ENCODE results near the gene HOXC10. TPM values are rescaled to one million over a fixed set of nuclear protein-coding genes. Genes with fewer than 3 reads are reported as not detected.

The HOXC10 gene
- polyA plus RNA-seq, 1 donor (not counting 4 experiments of a cell fraction or from before 2014, with no cell fraction given) = 14.1 TPM

- DNase-seq (ENCODE audit: low read depth, low spot score) (no peak), FAIRE-seq (no peak)
- Histone ChIP-seq H3K4me3 (ENCODE audit: control insufficient read depth in 2 of 3, extremely low read depth in 1 of 3, insufficient read depth in 2 of 3, low read depth in 1 of 3, low read length in 3 of 3) (no peak overlapping the region), H3K79me2 (ENCODE audit: control insufficient read depth, insufficient read depth, low read length) (peaks cover 3% of the 10 kb centered on the region), H3K36me3 (ENCODE audit: control insufficient read depth in 2 of 2, extremely low read depth in 1 of 2, insufficient read depth in 2 of 2, low read length in 2 of 2) (peaks cover 6 to 11% of the 10 kb centered on the region in 2 experiments), H2AFZ (ENCODE audit: control insufficient read depth, low read length) (no peak overlapping the region), H4K20me1 (ENCODE audit: control insufficient read depth, extremely low read depth, insufficient read depth, low read length) (no peaks in the 10 kb centered on the region), H3K4me2 (ENCODE audit: control insufficient read depth, extremely low read depth, insufficient read depth, low read depth, low read length) (no peak overlapping the region), H3K9ac (ENCODE audit: control insufficient read depth, extremely low read depth, insufficient read depth, low read length) (no peak overlapping the region), H3K4me1 (ENCODE audit: control insufficient read depth, extremely low read depth, insufficient read depth, low read length) (peaks cover 14% of the 10 kb centered on the region), H3K9me3 (ENCODE audit: control insufficient read depth, low read depth, low read length) (no peaks in the 10 kb centered on the region), H3K9me1 (ENCODE audit: control insufficient read depth, extremely low read depth, insufficient read depth, low read length) (peaks cover 5% of the 10 kb centered on the region), H3K27ac (ENCODE audit: control insufficient read depth, insufficient read depth, low read length) (no peak overlapping the region), H3K27me3 (ENCODE audit: control insufficient read depth, extremely low read depth, insufficient read depth, low read length) (peaks cover 30% of the 10 kb centered on the region)
- no peak for TF ChIP-seq EZH2 (IDR thresholded peaks at IDR 0.05; ENCODE audit: low read length)
- TF ChIP-seq CTCF (optimal IDR thresholded peaks at IDR 0.05 in 1 of 3, IDR thresholded peaks at IDR 0.05 in 1 of 3, conservative IDR thresholded peaks at IDR 0.05 in 1 of 3; ENCODE audit: extremely low read depth in 1 of 3, insufficient read depth in 2 of 3, low read length in 3 of 3) = no peak
- dilution Hi-C loops (cut with MboI; ENCODE audit: extremely low pct_ligation_motif_present, low sequenced_read_pairs) = loop anchor here (25.0 kb wide), 1 partner anchor 185 kb away; the partner anchor contains the start of gene CISTR
Measured at GRCh38 chr12:53947743-53948142, 37.2 kb upstream of the HOXC10 start.

- Histone ChIP-seq H3K9ac (ENCODE audit: control insufficient read depth, extremely low read depth, insufficient read depth, low read length) (no peak overlapping the region), H2AFZ (ENCODE audit: control insufficient read depth, low read length) (no peak overlapping the region), H3K27me3 (ENCODE audit: control insufficient read depth, extremely low read depth, insufficient read depth, low read length) (peaks cover 42% of the 10 kb centered on the region), H4K20me1 (ENCODE audit: control insufficient read depth, extremely low read depth, insufficient read depth, low read length) (no peaks in the 10 kb centered on the region), H3K4me3 (ENCODE audit: control insufficient read depth in 2 of 3, extremely low read depth in 1 of 3, insufficient read depth in 2 of 3, low read depth in 1 of 3, low read length in 3 of 3) (no peak overlapping the region), H3K79me2 (ENCODE audit: control insufficient read depth, insufficient read depth, low read length) (peaks cover 2% of the 10 kb centered on the region), H3K9me1 (ENCODE audit: control insufficient read depth, extremely low read depth, insufficient read depth, low read length) (peaks cover 2% of the 10 kb centered on the region), H3K9me3 (ENCODE audit: control insufficient read depth, low read depth, low read length) (no peaks in the 10 kb centered on the region), H3K27ac (ENCODE audit: control insufficient read depth, insufficient read depth, low read length) (no peak overlapping the region), H3K4me2 (ENCODE audit: control insufficient read depth, extremely low read depth, insufficient read depth, low read depth, low read length) (no peak overlapping the region), H3K36me3 (ENCODE audit: control insufficient read depth in 2 of 2, extremely low read depth in 1 of 2, insufficient read depth in 2 of 2, low read length in 2 of 2) (peaks cover 6 to 11% of the 10 kb centered on the region in 2 experiments), H3K4me1 (ENCODE audit: control insufficient read depth, extremely low read depth, insufficient read depth, low read length) (peaks cover 21% of the 10 kb centered on the region)
- DNase-seq (ENCODE audit: low read depth, low spot score) (no peak), FAIRE-seq (no peak)
- TF ChIP-seq CTCF (optimal IDR thresholded peaks at IDR 0.05 in 1 of 3, IDR thresholded peaks at IDR 0.05 in 1 of 3, conservative IDR thresholded peaks at IDR 0.05 in 1 of 3; ENCODE audit: extremely low read depth in 1 of 3, insufficient read depth in 2 of 3, low read length in 3 of 3) (no peak), EZH2 (IDR thresholded peaks at IDR 0.05; ENCODE audit: low read length) (no peak)
- dilution Hi-C loops (cut with MboI; ENCODE audit: extremely low pct_ligation_motif_present, low sequenced_read_pairs) = loop anchor here (25.0 kb wide), 1 partner anchor 187 kb away; the partner anchor contains the start of gene CISTR
Measured at GRCh38 chr12:53948650-53949593, 36.0 kb upstream of the HOXC10 start.

Measured in keratinocyte (primary cell).